NB4 (cell line): Measurements from ENCODE around the gene IGFBPL1.
A peak's percentile ranks its signal among the peaks of the same experiment; 100 is the strongest.

ENCODE experiments used
- DNase-seq: peaks from one replicate; pipeline ENCODE4 v3.0.0; 2010; ENCODE audit warnings: low read depth
- H3K4me3 ChIP-seq: one replicate; pipeline ENCODE4 v1.5.1; 2011; ENCODE audit warnings: mild to moderate bottlenecking, low read depth, low read length, moderate library complexity
- MYC ChIP-seq: IDR thresholded peaks from 2 replicates; pipeline ENCODE4 v1.6.1; 2011; ENCODE audit warnings: low read depth, low read length
- POLR2A ChIP-seq: IDR thresholded peaks from 2 replicates; pipeline ENCODE4 v1.6.1; 2011; ENCODE audit warnings: mild to moderate bottlenecking; ENCODE audit not compliant: insufficient read length; ENCODE audit errors: extremely low read depth
- TF ChIP-seq, protein P1 (sequence below): IDR thresholded peaks from one replicate; pipeline ENCODE4 v1.5.1; 2012; ENCODE audit warnings: low read depth, low read length
- TF ChIP-seq, protein P2 (sequence below): IDR thresholded peaks from 2 replicates; pipeline ENCODE4 v1.6.1; 2011; ENCODE audit warnings: low read depth, low read length

IGFBPL1 gene

DNA sequence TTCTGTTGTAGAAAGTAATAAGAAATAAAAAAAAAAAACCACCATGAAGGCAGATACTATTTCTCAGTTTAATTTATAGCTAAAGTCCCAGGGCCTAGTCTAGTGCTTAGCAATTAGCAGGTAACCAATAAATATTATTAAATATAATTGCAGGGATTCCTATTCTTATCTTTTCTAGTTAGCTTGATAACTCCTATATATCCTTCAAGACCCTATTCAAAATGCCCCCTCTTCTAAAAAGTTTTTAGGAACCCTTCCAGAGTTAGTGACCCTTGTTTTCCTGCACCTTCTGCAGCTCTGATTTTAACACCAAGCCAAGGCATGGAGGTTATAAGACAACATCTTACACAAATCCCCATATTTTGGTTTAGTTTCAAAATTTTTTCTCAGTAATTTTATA, 56.4 kb downstream of the IGFBPL1 start:
- no peak for TF ChIP-seq POLR2A
- TF ChIP-seq, protein P1, sequence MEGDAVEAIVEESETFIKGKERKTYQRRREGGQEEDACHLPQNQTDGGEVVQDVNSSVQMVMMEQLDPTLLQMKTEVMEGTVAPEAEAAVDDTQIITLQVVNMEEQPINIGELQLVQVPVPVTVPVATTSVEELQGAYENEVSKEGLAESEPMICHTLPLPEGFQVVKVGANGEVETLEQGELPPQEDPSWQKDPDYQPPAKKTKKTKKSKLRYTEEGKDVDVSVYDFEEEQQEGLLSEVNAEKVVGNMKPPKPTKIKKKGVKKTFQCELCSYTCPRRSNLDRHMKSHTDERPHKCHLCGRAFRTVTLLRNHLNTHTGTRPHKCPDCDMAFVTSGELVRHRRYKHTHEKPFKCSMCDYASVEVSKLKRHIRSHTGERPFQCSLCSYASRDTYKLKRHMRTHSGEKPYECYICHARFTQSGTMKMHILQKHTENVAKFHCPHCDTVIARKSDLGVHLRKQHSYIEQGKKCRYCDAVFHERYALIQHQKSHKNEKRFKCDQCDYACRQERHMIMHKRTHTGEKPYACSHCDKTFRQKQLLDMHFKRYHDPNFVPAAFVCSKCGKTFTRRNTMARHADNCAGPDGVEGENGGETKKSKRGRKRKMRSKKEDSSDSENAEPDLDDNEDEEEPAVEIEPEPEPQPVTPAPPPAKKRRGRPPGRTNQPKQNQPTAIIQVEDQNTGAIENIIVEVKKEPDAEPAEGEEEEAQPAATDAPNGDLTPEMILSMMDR: no peak
- TF ChIP-seq MYC: no peak
- TF ChIP-seq, protein P2, sequence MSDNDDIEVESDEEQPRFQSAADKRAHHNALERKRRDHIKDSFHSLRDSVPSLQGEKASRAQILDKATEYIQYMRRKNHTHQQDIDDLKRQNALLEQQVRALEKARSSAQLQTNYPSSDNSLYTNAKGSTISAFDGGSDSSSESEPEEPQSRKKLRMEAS: no peak
- DNase-seq: no peak
- no peak overlapping the region for H3K4me3 ChIP-seq

DNA sequence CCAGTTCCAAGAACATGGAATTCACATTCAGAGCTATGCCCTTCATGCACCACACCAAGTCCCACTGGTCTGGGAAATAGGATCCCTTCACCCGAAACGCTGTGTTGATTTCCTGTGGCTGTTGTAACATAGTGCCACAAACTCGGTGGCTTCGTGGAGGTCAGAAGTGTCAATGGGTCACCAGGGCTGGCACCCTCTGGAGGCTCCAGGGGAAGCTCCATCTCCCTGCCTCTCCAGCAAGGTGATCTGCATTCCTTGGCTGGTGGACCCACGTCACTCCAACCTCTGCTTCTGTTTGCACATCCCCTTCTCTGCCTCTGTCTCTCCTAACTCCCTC, 60.7 kb downstream of the IGFBPL1 start:
- H3K4me3 ChIP-seq: no peak overlapping the region
- TF ChIP-seq POLR2A: no peak
- TF ChIP-seq, protein P2: no peak
- TF ChIP-seq MYC: no peak
- TF ChIP-seq, protein P1: no peak
- DNase-seq: no peak

DNA sequence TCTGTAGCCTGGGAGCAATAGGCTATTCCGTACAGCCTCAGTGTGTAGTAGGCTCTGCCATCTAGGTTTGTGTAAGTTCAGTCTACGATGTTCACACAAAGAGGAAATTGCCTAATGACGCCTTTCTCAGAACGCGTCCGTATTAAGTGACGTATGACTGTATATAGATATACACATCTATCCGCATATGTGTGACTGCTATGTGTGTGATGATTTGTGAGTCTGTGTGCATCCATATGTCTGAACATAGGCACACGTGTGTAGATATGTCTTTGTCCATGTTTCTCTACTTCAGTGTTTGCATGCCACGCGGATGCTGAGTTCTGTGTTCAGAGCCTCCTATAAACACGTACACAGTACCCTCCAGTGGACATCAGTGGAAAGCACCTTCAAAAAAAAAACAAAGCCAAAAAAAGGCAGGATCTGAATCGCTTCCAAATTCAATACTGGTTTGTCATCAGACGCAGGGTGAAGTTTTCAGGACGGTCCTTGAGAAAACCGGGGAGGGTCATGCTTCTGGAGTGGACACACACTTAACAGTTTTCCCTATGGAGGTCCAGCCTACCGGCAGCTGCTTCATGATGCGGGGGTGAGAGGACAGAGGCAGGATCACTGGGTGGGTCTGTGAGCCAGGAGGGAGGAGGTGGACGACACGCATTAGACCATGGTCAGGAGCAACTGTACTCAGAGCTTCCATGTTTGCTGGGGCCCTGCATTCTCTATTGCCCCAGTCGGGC, 61.2 kb downstream of the IGFBPL1 start:
- TF ChIP-seq, protein P2: peak; percentile 84
- TF ChIP-seq, protein P1: peak; percentile 35
- TF ChIP-seq POLR2A (no peak), MYC (peak; percentile 67; the same call in 1 of the 2 replicates)
- peak; percentile 63 for DNase-seq
- peak overlapping the region; percentile 59 for H3K4me3 ChIP-seq

DNA sequence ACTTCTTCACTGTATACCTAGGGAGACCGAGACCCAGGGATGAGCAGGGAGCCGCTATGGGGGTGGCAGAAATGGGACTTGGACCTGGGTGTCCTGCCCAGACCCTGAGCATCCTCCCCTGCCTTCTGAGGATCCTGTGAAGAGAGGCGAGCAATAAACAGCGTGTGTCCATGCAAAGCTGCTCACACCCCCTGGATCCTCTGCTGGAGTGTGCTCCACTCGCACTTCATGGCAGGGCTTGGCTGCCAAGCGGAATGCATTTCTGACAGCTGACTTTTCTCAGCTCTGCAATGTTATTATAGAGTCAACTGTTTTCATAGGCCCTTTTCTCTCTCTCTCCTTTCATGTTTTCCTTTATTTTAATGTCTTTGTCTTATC, 62.8 kb downstream of the IGFBPL1 start:
- no peak for DNase-seq
- TF ChIP-seq, protein P2: no peak
- TF ChIP-seq MYC (no peak), POLR2A (no peak)
- TF ChIP-seq, protein P1: no peak
- no peak overlapping the region for H3K4me3 ChIP-seq

DNA sequence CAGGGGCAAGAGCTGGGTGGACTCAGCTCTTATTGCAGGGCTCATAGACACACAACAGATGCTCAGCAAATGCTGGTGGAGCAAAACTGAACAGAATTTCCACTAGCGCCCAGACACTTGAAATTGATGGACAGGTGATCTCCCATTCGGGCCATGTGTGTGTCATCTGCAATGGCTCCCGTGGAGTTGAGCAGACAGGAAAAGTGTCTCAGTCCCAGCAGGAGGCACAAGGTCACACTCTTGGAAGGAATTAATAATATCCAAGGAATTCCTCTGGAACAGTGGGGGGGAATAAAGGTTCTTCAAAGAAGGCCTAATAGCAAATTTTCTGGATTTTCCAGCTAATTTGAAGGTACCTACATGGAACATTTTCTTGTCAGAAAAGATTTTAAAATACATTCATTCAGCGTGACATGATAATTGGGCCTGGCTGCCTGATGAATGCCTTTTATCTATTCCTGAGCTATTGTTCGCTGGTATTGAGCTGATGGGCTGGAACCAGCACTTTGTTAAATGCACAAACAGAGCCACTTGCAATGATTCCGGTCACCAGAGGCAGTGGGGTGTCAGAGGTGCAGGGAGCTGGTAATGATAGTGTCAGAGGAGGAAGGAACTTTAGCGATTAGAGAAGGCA, 63.3 kb downstream of the IGFBPL1 start:
- no peak for DNase-seq
- TF ChIP-seq, protein P2: no peak
- TF ChIP-seq, protein P1: no peak
- no peak for TF ChIP-seq MYC
- no peak overlapping the region for H3K4me3 ChIP-seq
